Colonic mucosa (tissue), 4 donors: ENCODE results near the gene NDUFB2. TPM values are rescaled to one million over a fixed set of nuclear protein-coding genes. Genes with fewer than 3 reads are reported as not detected.

ENCODE experiments used
- DNase-seq: peaks from one replicate; pipeline ENCODE4 v3.0.0-alpha.2; 2020
- H3K27ac ChIP-seq: fragments of 200-600 bp; one replicate; pipeline ENCODE4 v1.8.0; 2021
- H3K27me3 ChIP-seq: fragments of 200-600 bp; one replicate; pipeline ENCODE4 v1.8.0; 2021
- H3K36me3 ChIP-seq: fragments of 200-600 bp; one replicate; pipeline ENCODE4 v1.8.0; 2021
- H3K4me1 ChIP-seq: fragments of 200-600 bp; one replicate; pipeline ENCODE4 v1.8.0; 2021; ENCODE audit warnings: mild to moderate bottlenecking
- H3K4me3 ChIP-seq: fragments of 200-600 bp; one replicate; pipeline ENCODE4 v1.8.0; 2021
- H3K9ac ChIP-seq, 2 donors: one replicate each; pipeline ENCODE4 v1.7.0; 2013; ENCODE audit warnings: control low read depth in 2 of 2, low read depth in 2 of 2, low read length in 2 of 2
- H3K9me3 ChIP-seq: fragments of 200-600 bp; one replicate; pipeline ENCODE4 v1.8.0; 2021
- CTCF ChIP-seq: fragments of 200-600 bp; IDR thresholded peaks from one replicate; pipeline ENCODE4 v1.8.0; 2022; ENCODE audit warnings: antibody characterized with exemption, mild to moderate bottlenecking
- intact Hi-C: fragments of 100-400 bp; cut with DNase I; formaldehyde crosslinking; loops from one replicate; pipeline ENCODE4 v1.14.1; 2022
- total RNA-seq, 2 donors: library from RNA; stranded (reverse); fragmentation: NEBNext Ultra II Directional in 1 of 2; extraction: Animal tissue kit (Norgen Biotek cat#: 25700) in 1 of 2; gene quantifications; one replicate each; pipeline ENCODE4 v1.2.1, GENCODE V29; 2021
- donor health status: healthy.
- donor health status: DM: no; HTN: no; CAD: no.
- donor health status: DM: no; HTN: no; CAD: no.

Gene NDUFB2
- total RNA-seq, 2 donors from 2014 or later = 281 to 309 TPM

- Histone ChIP-seq H3K27ac (no peak overlapping the region), H3K9ac (no peak overlapping the region), H3K36me3 (no peaks in the 10 kb centered on the region), H3K27me3 (no peaks in the 10 kb centered on the region), H3K4me3 (no peak overlapping the region), H3K4me1 (no peaks in the 10 kb centered on the region), H3K9me3 (no peaks in the 10 kb centered on the region)
- TF ChIP-seq CTCF = no peak
- intact Hi-C loops = no loop called here
- DNase-seq = no peak
Measured at GRCh38 chr7:140719721-140720120, 23.2 kb downstream of the NDUFB2 start.

- no peak for DNase-seq
- TF ChIP-seq CTCF = no peak
- intact Hi-C loops = no loop called here
Measured at GRCh38 chr7:140722254-140722653, 25.7 kb downstream of the NDUFB2 start.

GRCh38 chr7:140723006-140723405 is 26.5 kb downstream of the NDUFB2 start:
- TF ChIP-seq CTCF = no peak
- Histone ChIP-seq H3K27ac (no peak overlapping the region), H3K9ac (no peak overlapping the region), H3K36me3 (no peaks in the 10 kb centered on the region), H3K4me3 (no peak overlapping the region), H3K27me3 (no peaks in the 10 kb centered on the region), H3K9me3 (no peaks in the 10 kb centered on the region), H3K4me1 (no peaks in the 10 kb centered on the region)
- no peak for DNase-seq
- intact Hi-C loops = no loop called here

More at GRCh38 chr7:140722254-140722653, 25.7 kb downstream of the NDUFB2 start:
- no peaks in the 10 kb centered on the region for H3K4me1 ChIP-seq
- H3K27me3 ChIP-seq = no peaks in the 10 kb centered on the region
- H3K9ac ChIP-seq = no peak overlapping the region
- no peak overlapping the region for H3K4me3 ChIP-seq
- no peaks in the 10 kb centered on the region for H3K36me3 ChIP-seq
- H3K27ac ChIP-seq = no peak overlapping the region
- H3K9me3 ChIP-seq = no peaks in the 10 kb centered on the region

- Histone ChIP-seq H3K9ac (no peak overlapping the region), H3K36me3 (no peaks in the 10 kb centered on the region), H3K9me3 (no peaks in the 10 kb centered on the region), H3K4me1 (no peaks in the 10 kb centered on the region), H3K27me3 (no peaks in the 10 kb centered on the region), H3K27ac (no peak overlapping the region), H3K4me3 (no peak overlapping the region)
- no peak for DNase-seq
- TF ChIP-seq CTCF = no peak
- intact Hi-C loops = no loop called here
Measured at GRCh38 chr7:140723574-140723973, 27.1 kb downstream of the NDUFB2 start.

- intact Hi-C loops = no loop called here
- Histone ChIP-seq H3K27ac (no peak overlapping the region), H3K9me3 (no peaks in the 10 kb centered on the region), H3K27me3 (no peaks in the 10 kb centered on the region), H3K9ac (no peak overlapping the region), H3K36me3 (no peaks in the 10 kb centered on the region), H3K4me1 (no peaks in the 10 kb centered on the region), H3K4me3 (no peak overlapping the region)
- no peak for TF ChIP-seq CTCF
- DNase-seq = no peak
Measured at GRCh38 chr7:140724706-140725105, 28.2 kb downstream of the NDUFB2 start.

- H3K27ac ChIP-seq = no peak overlapping the region
- no peaks in the 10 kb centered on the region for H3K27me3 ChIP-seq
- H3K4me1 ChIP-seq = no peaks in the 10 kb centered on the region
- no peak overlapping the region for H3K9ac ChIP-seq
- TF ChIP-seq CTCF = no peak
- intact Hi-C loops = no loop called here
- H3K36me3 ChIP-seq = no peaks in the 10 kb centered on the region
- no peaks in the 10 kb centered on the region for H3K9me3 ChIP-seq
- no peak for DNase-seq
- H3K4me3 ChIP-seq = no peak overlapping the region
Measured at GRCh38 chr7:140726281-140726680, 29.8 kb downstream of the NDUFB2 start.
